Activated CD4-positive, alpha-beta memory T cell treated with anti-CD3 and anti-CD28 coated beads for 36 hours (primary cell): Measurements from ENCODE around the gene LMF1. TPM values are rescaled to one million over a fixed set of nuclear protein-coding genes. Genes with fewer than 3 reads are reported as not detected.

Experiments used
- CTCF ChIA-PET: fragments of 350-600 bp; sonication (Branson Sonifier 250); formaldehyde crosslinking; loops from one replicate; lab custom pipeline; 2021; ENCODE audit warnings: antibody characterized with exemption, inconsistent platforms; lab: Charles Lee
- POLR2A ChIA-PET: fragments of 350-600 bp; sonication (Branson Sonifier 250); formaldehyde crosslinking; loops from one replicate; lab custom pipeline; 2021; ENCODE audit warnings: antibody characterized with exemption; lab: Charles Lee
- DNase-seq: peaks from one replicate; pipeline ENCODE4 v3.0.0-alpha.2; 2020
- H3K27ac Mint-ChIP-seq: one replicate; pipeline ENCODE4 v1.8.0; 2021; ENCODE audit warnings: mixed read lengths
- H3K27me3 Mint-ChIP-seq: one replicate; pipeline ENCODE4 v1.8.0; 2021; ENCODE audit warnings: mixed read lengths
- H3K36me3 Mint-ChIP-seq: one replicate; pipeline ENCODE4 v1.8.0; 2021; ENCODE audit warnings: mixed read lengths
- H3K4me1 Mint-ChIP-seq: one replicate; pipeline ENCODE4 v1.8.0; 2021; ENCODE audit warnings: low read depth, mixed read lengths
- H3K4me3 Mint-ChIP-seq: one replicate; pipeline ENCODE4 v1.8.0; 2021; ENCODE audit warnings: mild to moderate bottlenecking, mixed read lengths
- H3K9me3 Mint-ChIP-seq: one replicate; pipeline ENCODE4 v1.8.0; 2021; ENCODE audit warnings: mixed read lengths
- intact Hi-C: fragments of 100-400 bp; cut with micrococcal nuclease; formaldehyde crosslinking; loops from one replicate; pipeline ENCODE4 v1.15.1; 2023
- total RNA-seq, 2 experiments: library from RNA; stranded (reverse); gene quantifications; one replicate each; pipeline ENCODE4 v1.2.3, GENCODE V29; 2021

The LMF1 gene
- total RNA-seq, 2 experiments from 2014 or later, result 14.4 to 15.4 TPM

- H3K36me3 Mint-ChIP-seq, result peaks cover 1% of the 10 kb centered on the region
Observed at GRCh38 chr16:853306-853705, 117.5 kb downstream of the LMF1 start.

GRCh38 chr16:852451-853185, 118.2 kb downstream of the LMF1 start:
- intact Hi-C loops, result no loop called here
- Mint-ChIP-seq H3K36me3 (peaks cover 1% of the 10 kb centered on the region), H3K9me3 (peaks cover 15% of the 10 kb centered on the region), H3K27me3 (no peaks in the 10 kb centered on the region), H3K4me3 (no peak overlapping the region), H3K4me1 (no peaks in the 10 kb centered on the region), H3K27ac (no peak overlapping the region)
- DNase-seq, result no peak
- ChIA-PET CTCF (no interaction called here), POLR2A (interaction anchor here (0.6 kb wide), 1 partner anchor 31 kb away, joined by 5 read pairs; no protein-coding TSS in a partner anchor)

More at GRCh38 chr16:853306-853705, 117.5 kb downstream of the LMF1 start:
- Mint-ChIP-seq H3K27me3 (no peaks in the 10 kb centered on the region), H3K9me3 (peaks cover 15% of the 10 kb centered on the region), H3K4me1 (no peaks in the 10 kb centered on the region), H3K4me3 (no peak overlapping the region), H3K27ac (no peak overlapping the region)
- no peak for DNase-seq
- intact Hi-C loops, result no loop called here
- CTCF ChIA-PET, result no interaction called here
- POLR2A ChIA-PET, result no interaction called here

- intact Hi-C loops, result no loop called here
- Mint-ChIP-seq H3K4me3 (no peak overlapping the region), H3K27me3 (no peaks in the 10 kb centered on the region), H3K27ac (no peak overlapping the region), H3K36me3 (no peaks in the 10 kb centered on the region), H3K4me1 (no peaks in the 10 kb centered on the region), H3K9me3 (peaks cover 11% of the 10 kb centered on the region)
- ChIA-PET POLR2A (no interaction called here), CTCF (no interaction called here)
- DNase-seq, result no peak
Observed at GRCh38 chr16:851871-852270, 118.9 kb downstream of the LMF1 start.

GRCh38 chr16:851209-851810, 119.5 kb downstream of the LMF1 start:
- peaks cover 9% of the 10 kb centered on the region for H3K9me3 Mint-ChIP-seq
- no peaks in the 10 kb centered on the region for H3K36me3 Mint-ChIP-seq
- no peak overlapping the region for H3K27ac Mint-ChIP-seq
- CTCF ChIA-PET, result no interaction called here
- no peaks in the 10 kb centered on the region for H3K27me3 Mint-ChIP-seq
- intact Hi-C loops, result no loop called here
- DNase-seq, result no peak
- POLR2A ChIA-PET, result no interaction called here
- no peaks in the 10 kb centered on the region for H3K4me1 Mint-ChIP-seq
- H3K4me3 Mint-ChIP-seq, result no peak overlapping the region

- H3K27ac Mint-ChIP-seq, result no peak overlapping the region
- H3K4me3 Mint-ChIP-seq, result no peak overlapping the region
- H3K4me1 Mint-ChIP-seq, result no peaks in the 10 kb centered on the region
- no peaks in the 10 kb centered on the region for H3K27me3 Mint-ChIP-seq
- ChIA-PET POLR2A (no interaction called here), CTCF (no interaction called here)
- DNase-seq, result no peak
- H3K36me3 Mint-ChIP-seq, result no peaks in the 10 kb centered on the region
- H3K9me3 Mint-ChIP-seq, result peaks cover 9% of the 10 kb centered on the region
- intact Hi-C loops, result no loop called here
Observed at GRCh38 chr16:850668-851067, 120.1 kb downstream of the LMF1 start.

GRCh38 chr16:848510-849253, 122.1 kb downstream of the LMF1 start:
- ChIA-PET POLR2A (no interaction called here), CTCF (no interaction called here)
- intact Hi-C loops, result no loop called here
- H3K27me3 Mint-ChIP-seq, result no peaks in the 10 kb centered on the region
- H3K4me1 Mint-ChIP-seq, result no peaks in the 10 kb centered on the region
- no peak overlapping the region for H3K4me3 Mint-ChIP-seq
- no peaks in the 10 kb centered on the region for H3K36me3 Mint-ChIP-seq
- DNase-seq, result no peak
- peaks cover 9% of the 10 kb centered on the region for H3K9me3 Mint-ChIP-seq
- H3K27ac Mint-ChIP-seq, result no peak overlapping the region

- intact Hi-C loops, result no loop called here
- ChIA-PET POLR2A (no interaction called here), CTCF (no interaction called here)
- H3K4me1 Mint-ChIP-seq, result no peaks in the 10 kb centered on the region
- H3K27me3 Mint-ChIP-seq, result no peaks in the 10 kb centered on the region
- no peak overlapping the region for H3K27ac Mint-ChIP-seq
- peaks cover 9% of the 10 kb centered on the region for H3K9me3 Mint-ChIP-seq
- no peak for DNase-seq
- H3K36me3 Mint-ChIP-seq, result no peaks in the 10 kb centered on the region
- H3K4me3 Mint-ChIP-seq, result no peak overlapping the region
Observed at GRCh38 chr16:847681-848445, 122.9 kb downstream of the LMF1 start.

GRCh38 chr16:847151-847550, 123.6 kb downstream of the LMF1 start:
- CTCF ChIA-PET, result no interaction called here
- intact Hi-C loops, result no loop called here
- Mint-ChIP-seq H3K27ac (no peak overlapping the region), H3K9me3 (peaks cover 9% of the 10 kb centered on the region), H3K4me1 (no peaks in the 10 kb centered on the region), H3K36me3 (no peaks in the 10 kb centered on the region), H3K4me3 (no peak overlapping the region), H3K27me3 (no peaks in the 10 kb centered on the region)
- no peak for DNase-seq
- POLR2A ChIA-PET, result no interaction called here

- Mint-ChIP-seq H3K9me3 (peaks cover 2% of the 10 kb centered on the region), H3K36me3 (no peaks in the 10 kb centered on the region), H3K4me1 (no peaks in the 10 kb centered on the region), H3K27me3 (no peaks in the 10 kb centered on the region), H3K4me3 (no peak overlapping the region), H3K27ac (no peak overlapping the region)
- CTCF ChIA-PET, result no interaction called here
- intact Hi-C loops, result no loop called here
- DNase-seq, result no peak
- POLR2A ChIA-PET, result no interaction called here
Observed at GRCh38 chr16:845351-845745, 125.4 kb downstream of the LMF1 start.

- POLR2A ChIA-PET, result no interaction called here
- Mint-ChIP-seq H3K4me1 (no peaks in the 10 kb centered on the region), H3K27me3 (no peaks in the 10 kb centered on the region), H3K36me3 (no peaks in the 10 kb centered on the region), H3K27ac (no peak overlapping the region), H3K4me3 (no peak overlapping the region), H3K9me3 (no peaks in the 10 kb centered on the region)
- CTCF ChIA-PET, result no interaction called here
- DNase-seq, result no peak
- intact Hi-C loops, result no loop called here
Observed at GRCh38 chr16:844638-845350, 126.0 kb downstream of the LMF1 start.

- Mint-ChIP-seq H3K36me3 (no peaks in the 10 kb centered on the region), H3K4me1 (no peaks in the 10 kb centered on the region), H3K4me3 (no peak overlapping the region), H3K27ac (no peak overlapping the region), H3K27me3 (no peaks in the 10 kb centered on the region), H3K9me3 (no peaks in the 10 kb centered on the region)
- POLR2A ChIA-PET, result no interaction called here
- DNase-seq, result no peak
- CTCF ChIA-PET, result no interaction called here
- intact Hi-C loops, result no loop called here
Observed at GRCh38 chr16:843771-844170, 127.0 kb downstream of the LMF1 start.
